ENCODE data around the gene NDRG2.
"Not testable (repeated sequence)": the region's sequence is repeated elsewhere in the genome, so short reads cannot be mapped to it uniquely, and the experiment has no call there.

NDRG2 gene

DNA sequence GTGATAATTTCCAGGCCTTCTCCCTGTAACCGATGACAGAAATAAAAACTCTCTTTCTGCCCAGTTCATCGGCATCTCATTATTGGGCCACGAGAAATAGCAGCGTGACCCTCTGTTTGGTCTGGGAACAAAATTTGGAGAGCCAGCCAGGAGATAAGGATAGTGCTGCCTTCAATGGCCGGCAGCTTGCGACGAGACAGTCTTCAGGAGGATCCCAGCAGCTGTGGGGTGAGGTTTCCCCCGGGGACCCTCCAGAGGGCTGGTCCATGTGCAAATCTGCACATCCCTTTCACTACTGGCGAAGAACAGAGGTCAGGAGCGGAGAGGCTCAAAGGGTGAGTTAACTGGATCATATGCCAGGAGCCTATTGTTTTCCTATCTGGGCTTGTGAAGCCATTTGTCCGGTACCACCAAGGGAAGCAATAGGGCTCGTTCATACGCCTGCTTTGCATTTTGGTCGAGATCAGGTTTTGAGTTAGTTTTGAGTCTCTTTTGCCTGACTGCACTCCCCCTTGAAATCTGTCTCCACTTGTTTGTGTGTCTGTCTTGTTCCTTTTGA, 21.0 kb downstream of the NDRG2 start:
- DNase-seq: no peak

DNA sequence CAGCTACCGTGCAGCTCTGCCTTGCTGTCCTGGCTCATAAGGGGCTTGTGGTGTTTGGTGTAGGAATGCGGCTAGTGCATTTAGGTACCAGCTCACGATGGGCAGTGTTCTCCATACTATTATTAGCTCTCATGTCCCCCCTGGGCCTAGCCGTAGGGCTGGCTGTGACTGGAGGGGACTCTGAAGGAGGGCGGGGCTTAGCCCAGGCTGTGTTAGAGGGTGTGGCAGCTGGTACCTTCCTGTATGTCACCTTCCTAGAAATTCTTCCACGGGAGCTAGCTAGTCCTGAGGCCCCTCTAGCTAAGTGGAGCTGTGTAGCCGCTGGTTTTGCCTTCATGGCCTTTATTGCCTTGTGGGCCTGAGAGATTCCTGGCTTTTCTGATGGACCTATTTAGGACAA, 23.6 kb downstream of the NDRG2 start:
- DNase-seq: no peak

DNA sequence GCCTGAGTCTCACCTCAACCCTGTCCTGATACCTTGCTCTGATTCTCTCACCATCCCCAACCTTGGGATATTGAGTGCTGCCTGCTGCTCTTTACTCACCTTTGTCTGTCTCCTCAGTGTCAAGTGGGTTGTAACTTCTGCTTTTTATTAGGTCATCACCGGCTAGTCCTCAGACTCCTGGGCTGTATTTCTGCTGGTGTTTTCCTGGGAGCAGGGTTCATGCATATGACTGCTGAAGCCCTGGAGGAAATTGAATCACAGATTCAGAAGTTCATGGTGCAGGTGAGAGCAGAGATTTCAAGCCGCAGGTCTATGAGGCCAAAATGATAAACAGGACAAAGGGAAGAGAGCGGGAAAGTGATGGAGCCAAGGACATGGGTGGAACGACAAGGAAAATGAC, 25.3 kb downstream of the NDRG2 start:
- no peak for DNase-seq

DNA sequence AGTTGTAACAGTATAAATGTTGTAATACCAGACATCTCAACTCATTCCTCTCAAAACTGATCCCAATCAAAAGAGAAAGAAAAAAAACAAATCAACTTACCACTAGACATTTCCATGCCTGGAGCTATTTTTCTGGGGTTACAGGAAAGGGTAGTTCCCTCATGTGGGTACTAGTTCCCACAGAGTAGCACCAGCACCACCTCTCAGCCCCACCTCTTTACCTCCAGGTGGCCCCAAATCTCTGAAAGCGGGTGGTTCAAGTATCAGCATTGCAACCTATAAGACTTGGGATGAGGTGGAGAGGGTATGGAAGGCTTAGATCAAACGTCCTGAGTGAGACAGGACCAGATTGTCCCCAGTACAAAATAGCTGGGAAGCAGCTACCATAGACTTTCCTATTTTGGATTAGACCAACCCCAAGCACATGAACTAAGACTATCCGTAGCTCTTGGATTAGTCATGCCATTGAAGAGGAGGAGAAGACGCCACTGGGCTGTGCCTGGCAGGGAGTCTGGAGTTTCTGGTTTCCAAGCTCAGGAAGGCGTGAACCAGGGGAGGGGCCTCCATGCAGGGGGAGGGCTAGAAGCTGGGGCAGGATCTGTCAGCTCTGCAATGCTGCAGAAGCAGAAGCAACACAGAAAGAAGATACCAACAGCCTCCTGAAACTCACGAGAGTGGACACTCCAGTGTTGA, 26.0 kb downstream of the NDRG2 start, which contains the start of gene SLC39A2:
SLC39A2 (plus strand) TSS at position 620 of the 693 bp plus-strand sequence. CDS start 154 bp downstream, outside the sequence.
- no peak for DNase-seq

DNA sequence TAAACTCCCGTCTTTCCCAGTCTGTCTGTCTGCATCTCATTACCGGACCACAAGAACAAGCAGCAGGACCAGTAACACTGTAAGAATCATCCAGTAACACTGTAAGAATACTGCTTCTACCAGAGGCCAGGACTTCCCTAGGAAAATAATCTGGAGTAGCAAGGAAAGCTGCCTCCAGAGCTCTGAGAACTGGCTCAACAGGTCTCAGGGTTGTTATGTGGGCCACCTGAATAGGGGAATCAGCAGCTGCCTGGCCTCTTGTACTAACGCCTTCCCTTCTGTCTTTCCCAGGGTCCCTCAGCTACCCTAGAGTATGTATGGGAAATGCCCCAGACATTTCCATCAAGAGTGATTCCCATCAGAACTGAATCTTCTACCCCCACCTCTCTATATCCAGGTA, 26.7 kb downstream of the NDRG2 start:
- no peak for DNase-seq

DNA sequence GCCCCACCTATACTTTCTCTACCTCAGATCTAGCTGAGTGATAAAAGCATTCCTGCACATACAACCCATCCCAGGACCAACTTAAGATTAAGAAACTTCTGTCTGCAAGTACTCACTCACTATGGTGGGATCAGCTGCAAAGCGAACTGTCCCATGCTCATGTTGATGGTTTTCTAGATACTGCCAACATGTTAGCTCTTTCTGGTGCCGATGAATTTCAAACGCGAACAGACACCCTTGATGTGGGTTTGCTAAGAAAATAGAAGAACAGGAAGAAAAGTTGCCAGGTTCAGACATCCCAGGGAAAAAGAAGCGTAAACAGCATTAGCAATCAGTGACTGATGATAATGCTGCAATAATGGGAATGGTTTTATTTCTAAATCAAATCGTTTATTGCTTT, 27.3 kb downstream of the NDRG2 start:
- no peak for DNase-seq

DNA sequence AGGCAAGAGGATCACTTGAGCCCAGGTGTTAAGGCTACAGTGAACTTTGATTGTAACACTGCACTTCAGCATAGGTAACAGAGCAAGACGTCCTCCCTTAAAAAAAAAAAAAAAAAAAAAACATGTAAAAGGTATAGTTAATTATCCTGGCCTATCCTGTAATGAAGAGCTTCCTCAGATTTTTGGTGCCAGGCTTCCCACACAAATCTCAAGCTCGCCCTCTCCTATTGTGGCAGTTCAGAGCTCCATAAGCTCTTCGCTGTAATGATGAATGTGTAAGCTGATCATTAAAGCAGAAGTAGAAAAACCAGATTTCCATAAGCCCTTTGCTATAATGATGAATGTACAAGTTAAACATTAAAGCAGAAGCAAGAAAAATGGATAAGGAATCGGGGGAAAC, 27.7 kb downstream of the NDRG2 start:
- DNase-seq: no peak

DNA sequence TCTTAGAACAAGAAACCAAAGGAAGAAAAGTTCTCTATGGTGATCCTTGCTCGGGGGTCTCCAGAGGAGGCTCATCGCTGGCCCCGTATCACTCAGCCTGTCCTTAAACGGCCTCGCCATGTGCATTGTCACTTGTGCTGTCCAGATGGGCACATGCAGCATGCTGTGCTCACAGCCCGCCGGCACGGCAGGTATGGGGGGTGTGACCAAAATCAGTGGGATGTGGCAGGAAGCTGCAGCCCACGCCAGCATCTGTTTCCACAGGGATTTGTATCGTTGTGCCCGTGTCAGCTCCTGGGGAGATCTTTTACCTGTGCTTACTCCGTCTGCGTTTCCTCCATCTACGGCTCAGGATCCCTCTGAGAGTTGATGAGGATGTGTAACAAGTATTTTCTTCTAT, 28.3 kb downstream of the NDRG2 start:
- DNase-seq: no peak

DNA sequence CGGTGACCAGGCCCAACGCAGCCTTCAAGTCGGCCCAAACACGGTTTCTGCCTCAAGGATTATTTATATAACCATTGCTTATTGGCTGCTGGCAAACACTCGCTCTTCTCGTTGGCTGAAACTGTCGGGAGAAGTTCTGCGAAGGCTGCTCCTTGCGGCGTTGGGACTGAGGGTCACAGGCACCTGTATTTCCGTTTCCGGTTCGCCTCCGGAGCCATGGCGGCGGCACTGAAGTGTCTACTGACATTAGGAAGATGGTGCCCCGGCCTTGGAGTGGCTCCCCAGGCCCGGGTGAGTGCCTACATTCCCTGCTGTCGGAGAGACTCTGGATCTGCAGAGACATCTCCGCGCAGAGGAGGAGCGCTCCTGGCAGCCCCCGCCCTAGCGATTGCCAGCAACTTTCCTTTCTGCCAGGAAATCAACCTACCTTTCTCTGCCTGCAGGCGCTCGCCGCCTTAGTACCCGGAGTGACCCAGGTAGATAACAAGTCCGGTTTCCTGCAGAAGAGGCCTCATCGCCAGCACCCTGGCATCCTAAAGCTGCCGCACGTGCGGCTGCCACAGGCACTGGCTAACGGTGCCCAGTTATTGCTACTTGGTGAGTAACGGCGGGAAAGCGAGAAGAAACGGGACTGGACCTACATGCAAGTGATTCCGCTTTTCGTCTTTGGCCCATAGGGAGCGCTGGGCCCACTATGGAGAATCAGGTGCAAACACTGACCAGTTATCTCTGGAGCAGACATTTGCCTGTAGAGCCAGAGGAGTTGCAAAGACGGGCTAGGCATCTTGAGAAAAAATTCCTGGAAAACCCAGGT, 34.9 kb downstream of the NDRG2 start, which contains the start of gene METTL17:
METTL17 (plus strand) TSS at position 194 of the 814 bp plus-strand sequence; CDS start at position 217, 23 bp downstream.
- DNase-seq: peak; percentile 97

DNA sequence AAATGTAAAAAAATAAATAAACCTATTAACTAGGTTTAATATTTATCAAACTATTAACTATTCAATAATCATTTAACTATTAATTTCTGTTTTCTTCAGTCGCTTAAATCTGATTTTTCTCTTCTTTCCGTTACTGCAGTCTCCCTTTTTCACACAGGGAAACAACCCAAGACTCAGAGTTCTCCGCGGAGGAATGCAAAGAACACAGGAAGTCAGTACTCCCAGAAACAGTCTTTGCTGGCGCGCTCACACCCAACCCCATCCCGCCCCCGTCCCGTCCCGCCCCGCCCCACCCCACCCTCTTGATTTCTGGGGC, 35.4 kb downstream of the NDRG2 start:
- no peak for DNase-seq

DNA sequence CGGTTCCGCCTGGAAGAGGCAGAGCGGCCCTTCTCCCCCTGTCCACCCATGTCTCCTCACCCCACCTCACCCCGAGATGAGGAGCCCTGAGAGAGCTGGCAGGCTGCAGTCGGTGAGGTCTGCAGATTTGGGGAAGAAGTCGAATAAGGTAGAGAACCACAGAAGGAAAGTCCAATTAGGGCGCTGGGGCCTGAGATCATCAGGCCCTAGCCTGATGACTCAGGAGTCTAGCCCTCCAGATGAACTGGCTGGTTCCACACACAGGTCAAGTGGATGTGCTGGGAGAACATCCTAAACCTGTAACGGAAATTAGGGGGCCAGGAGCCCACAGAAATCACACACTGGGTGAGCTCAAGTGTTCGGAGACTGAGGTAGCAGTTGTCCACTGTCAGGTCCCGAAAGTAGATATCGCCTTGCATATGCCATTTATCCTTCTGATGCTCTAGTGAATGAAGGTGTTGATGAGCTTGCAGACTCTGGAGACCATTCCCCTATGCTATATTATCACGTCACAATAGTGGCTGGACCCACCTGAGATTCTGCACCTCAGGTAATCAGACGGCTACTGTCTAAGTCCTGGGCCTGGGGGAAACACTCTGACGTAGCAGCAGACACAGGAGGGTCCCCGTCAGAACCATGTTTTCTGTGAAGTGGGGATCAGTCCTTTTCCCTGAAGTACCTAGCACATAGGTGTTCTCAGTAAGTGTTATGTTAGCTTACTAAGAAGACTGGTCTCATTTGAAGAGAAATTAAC, 36.0 kb downstream of the NDRG2 start:
- DNase-seq: no peak

DNA sequence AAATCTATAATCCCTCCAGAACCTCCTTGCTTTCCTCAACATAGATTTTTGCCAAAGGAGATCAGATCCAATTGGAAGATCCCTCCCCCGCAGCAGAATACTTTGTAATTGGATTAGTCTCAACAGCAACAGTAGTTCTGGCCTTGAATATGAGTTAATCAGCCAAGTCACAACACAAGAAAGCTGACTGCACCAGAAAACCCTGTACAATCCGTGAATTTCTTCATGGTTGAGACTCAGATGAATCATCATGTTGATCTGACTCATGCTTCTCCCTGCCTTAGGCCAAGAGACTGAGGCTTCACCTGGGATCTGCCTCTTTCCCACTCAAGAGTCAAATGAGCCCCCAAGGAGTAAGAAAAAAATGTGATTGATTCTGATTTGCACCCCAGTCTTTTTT, 38.0 kb downstream of the NDRG2 start:
- no peak for DNase-seq

DNA sequence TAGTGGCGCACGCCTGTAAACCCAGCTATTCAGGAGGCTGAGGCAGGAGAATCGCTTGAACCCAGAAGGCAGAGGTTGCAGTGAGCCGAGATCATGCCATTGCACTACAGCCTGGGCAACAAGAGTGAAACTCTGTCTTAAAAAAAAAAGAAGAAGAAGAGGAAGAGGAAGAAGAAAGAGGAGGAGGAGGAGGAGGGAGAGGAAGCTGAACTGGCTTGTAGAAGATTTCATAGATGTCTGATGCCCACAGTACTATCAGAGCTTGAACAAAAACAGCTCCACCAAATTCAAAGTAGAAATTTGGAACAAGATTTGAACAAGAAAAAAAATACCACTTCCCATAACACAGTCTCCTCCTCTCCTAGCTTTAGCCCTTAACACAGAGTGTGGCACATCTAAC, 39.2 kb downstream of the NDRG2 start:
- not testable (repeated sequence) for DNase-seq

DNA sequence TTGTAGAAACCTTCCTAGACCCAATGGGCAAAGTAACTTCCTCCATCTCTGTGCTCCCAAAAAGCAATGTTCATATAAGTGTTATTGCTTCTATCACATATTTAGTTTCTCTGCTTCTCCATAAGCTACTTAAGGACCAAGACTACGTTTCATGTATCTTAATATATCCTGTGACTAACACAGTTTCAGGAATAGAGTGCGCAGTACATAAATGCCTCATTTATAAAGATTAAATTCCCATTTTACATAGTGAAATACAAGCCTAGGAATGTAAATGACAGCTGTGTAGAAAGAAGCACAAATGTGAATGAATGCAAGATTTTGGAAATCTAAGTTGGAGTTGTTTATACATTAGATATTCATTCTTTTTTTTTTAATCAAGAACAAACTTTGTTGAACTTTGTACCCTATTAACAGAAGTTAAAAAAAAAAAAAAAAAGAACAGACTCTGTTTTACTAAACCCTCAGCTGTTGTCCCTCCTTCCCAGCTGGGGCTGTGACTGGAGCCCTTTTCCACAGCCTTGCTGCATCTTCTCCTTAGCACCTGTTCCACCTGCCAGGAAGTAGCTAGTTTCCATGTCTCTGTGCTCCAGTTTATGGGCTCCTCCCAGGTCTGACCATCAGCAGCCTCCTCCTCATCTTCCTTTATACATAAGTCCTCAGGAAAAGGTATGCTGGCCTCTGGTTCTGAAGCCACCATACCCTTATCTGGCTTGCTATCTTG, 42.1 kb downstream of the NDRG2 start:
- no peak for DNase-seq

DNA sequence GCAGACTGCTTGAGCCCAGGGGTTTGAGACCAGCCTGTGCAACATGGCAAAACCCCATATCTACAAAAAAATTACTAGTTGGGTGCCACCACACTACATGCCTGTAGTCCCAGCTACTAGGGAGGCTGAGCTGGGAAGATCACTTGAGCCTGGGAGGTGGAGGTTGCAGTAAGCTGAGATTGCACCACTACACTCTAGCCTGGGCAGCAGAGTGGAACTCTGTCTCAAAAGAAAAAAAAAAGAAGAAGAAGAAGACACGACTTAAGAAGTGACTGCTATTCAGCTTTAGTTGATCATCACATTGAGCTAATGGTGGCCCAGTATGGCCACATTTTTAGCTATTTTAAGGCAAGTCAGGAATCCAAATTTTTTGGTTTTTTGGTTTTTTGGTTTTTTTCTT, 44.0 kb downstream of the NDRG2 start:
- DNase-seq: no peak

DNA sequence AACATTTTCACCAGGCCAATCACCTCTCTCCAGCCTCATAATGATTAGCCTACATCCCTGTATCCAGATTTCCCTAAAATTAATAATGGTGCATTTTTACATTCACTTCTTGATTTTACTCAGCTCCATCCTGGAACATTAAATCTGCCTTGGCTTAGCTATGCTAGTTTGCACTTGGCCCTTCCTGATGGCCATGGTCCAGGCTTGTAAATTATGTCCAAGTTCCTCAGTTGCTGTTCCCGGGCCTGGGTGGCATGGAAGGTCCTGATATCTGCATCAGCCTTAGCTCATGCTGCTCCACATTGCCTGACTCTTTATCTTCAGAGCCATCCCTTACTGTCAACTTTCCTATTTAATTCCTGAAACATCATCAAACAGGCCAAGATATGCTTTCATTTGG, 46.2 kb downstream of the NDRG2 start:
- DNase-seq: no peak

DNA sequence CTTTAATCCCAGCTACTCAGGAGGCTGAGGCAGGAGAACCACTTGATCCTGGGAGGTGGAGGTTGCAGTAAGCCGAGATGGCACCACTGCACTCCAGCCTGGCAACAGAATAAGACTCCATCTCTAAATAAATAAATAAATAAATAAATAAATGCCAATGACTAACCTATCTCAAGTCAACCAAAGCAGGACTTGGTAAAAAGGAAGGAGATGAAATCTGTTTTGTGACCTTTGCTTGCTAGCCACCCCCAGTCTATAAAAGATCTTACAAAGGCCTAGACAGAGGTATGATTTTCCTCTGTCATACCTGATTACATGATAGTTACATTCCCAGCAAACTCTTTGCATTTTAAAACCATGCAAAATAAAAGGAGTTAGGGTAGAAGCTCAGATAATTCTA, 48.6 kb downstream of the NDRG2 start:
- DNase-seq: no peak

DNA sequence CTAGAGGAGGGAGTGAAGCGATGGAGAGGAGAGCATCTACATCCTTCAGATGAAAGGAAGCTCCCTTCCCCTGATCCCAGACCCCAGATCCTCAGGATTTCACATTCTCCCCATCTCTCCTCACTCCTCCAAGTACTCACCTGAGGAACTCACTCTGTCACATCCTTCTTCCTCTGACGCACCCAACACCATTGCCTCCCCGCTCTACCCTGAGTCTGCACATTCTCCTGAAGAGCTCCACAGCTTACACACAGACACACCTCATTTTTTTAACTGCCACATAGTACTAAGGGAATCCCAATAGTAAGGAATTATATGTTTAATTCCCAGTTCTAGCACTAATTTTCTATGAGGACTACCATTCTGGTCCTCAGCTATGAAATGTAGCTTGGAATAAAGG, 51.4 kb downstream of the NDRG2 start:
- no peak for DNase-seq

DNA sequence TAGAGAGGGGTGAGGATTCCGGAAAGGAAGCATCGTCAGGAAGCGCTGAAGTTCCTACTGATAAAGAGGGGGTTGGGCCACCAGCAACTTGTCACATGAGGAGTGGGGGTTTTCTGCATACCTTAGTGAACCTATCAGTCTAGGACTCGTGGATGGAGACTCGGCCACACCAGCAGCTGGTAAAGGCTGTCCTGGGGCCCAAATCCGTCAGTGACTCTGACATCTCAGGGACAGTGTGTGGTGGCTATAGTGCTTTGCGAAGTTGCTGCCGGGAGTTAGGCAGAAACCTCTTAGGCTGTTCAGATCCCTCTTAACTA, 53.2 kb downstream of the NDRG2 start:
- no peak for DNase-seq

DNA sequence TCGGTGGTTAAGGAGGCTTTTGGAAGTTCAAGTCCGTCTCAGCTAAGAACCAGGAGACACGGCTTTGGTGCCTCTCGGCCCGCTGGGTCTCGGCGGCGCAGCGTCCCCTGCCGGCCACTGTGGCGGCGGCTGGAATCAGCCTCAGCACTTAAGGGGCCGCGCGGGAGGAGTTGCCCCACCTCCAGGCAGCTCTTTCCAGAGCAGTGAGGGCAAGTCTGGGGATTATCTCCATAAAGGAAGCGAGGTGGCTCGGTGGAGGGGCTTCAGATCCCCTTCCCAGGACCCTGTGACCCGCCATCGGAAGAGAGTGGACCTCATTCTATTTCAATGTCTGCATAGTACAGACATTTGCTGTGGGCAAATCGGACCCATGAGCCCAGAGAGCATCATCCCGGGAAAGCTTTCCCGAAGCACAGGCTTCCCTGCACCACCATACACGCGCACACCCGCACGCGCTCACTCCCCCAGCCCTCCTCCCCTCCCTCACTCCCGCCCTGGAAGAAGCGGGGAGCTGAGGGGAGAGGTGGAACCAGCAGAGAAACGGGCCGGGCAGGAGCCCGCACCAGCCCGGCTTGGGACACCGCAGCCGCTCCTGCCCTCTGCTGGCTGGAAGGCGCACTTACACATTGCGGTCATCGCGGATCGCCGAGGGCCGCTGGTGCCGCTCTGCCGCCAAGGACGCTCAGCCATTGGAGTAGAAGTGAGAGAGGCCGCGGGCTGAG, 53.7 kb downstream of the NDRG2 start:
- peak; percentile 33 for DNase-seq

DNA sequence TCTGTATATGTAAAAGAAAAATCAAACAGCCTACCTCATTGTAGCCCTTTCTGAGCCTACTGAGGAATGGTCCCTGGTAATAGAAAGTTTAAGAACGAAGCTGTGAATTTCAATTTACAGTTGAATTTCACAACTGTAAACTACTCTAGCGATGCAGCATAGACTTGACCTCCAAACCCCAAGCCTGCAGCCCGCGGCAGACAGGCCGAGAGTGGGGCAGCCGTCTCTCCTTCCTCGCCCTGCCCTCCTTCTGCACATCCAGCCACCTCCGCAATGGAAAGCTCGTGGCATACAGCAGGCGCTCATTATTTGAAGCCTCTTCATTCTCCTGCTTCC, 54.2 kb downstream of the NDRG2 start:
- DNase-seq: no peak

DNA sequence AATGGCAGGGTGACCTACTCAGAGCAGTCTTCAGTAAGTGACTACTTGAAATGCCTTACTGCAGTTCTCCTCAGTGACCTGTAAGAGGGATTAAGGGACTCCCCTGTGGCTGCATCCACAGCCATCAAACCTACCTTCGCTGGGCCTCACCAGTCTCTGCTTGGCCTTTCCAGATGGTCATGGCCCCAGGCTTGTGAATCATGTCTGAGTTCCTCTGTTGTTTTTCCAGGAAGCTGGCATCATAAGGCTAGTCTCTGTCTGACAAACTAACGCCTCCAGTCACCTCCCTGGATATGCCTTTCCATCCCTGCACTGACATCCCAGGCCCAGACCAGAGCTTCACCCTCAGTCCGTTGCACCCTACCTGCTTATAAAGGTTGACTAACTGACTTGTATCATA, 55.5 kb downstream of the NDRG2 start:
- no peak for DNase-seq
